Tibial nerve (tissue), 4 donors: ENCODE measurements around the gene MIEF2.

Source experiments
- CTCF ChIP-seq, 5 experiments: fragments of 200-600 bp in 3 of 5; fragments of 450-650 bp in 2 of 5; sonication (generic) in 3 of 5; IDR thresholded peaks; one replicate each; pipeline ENCODE4 v1.5.1; 2016 to 2019; ENCODE audit warnings: antibody characterized with exemption in 5 of 5, mild to moderate bottlenecking in 3 of 5, moderate library complexity in 2 of 5
- EP300 ChIP-seq, 2 donors: sonication (generic); formaldehyde crosslinking; IDR thresholded peaks; one replicate each; pipeline ENCODE4 v1.6.1; 2017; ENCODE audit warnings: antibody characterized with exemption in 2 of 2, mild to moderate bottlenecking in 1 of 2
- POLR2A ChIP-seq, 2 donors: fragments of 450-650 bp; IDR thresholded peaks; one replicate each; pipeline ENCODE4 v1.6.1; 2017; ENCODE audit warnings: antibody characterized with exemption in 2 of 2, mild to moderate bottlenecking in 2 of 2, moderate library complexity in 2 of 2

DNA sequence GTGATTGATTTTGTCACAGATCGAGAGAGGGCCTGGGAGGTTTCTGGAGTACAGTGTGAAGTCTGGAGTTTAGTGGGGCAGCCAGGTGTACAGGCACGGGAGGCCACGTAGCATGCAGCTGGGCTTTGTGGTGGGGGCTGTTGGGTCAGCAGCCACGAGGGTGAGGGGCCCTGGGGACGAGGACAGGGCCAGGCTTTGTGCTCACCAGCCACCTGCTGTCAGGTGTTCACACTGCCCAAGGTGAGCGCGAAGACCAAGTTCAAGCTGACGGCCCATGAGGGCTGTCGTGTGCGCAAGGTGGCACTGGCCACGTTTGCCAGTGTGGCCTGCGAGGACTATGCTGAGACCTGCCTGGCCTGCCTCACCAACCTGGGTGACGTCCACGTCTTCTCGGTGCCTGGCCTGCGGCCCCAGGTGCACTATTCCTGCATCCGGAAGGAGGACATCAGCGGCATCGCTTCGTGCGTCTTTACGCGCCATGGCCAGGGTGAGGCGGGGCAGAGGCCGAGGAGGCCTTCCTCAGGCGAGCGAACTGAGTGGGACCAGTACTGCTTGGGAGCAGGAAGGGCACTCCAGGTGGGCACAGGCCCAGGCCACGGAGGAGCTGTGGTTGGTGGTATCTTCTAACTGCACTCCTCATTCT is 19.1 kb upstream of the MIEF2 start:
- TF ChIP-seq POLR2A (IDR thresholded peaks at IDR 0.05) = no peak
- TF ChIP-seq CTCF (IDR thresholded peaks at IDR 0.05) = no peak
- no peak for TF ChIP-seq EP300 (IDR thresholded peaks at IDR 0.05)
